Stimulated activated CD8-positive, alpha-beta memory T cell treated with anti-CD3 and anti-CD28 coated beads, Interleukin-15, amount 100 ng/mL, for 24 hours (primary cell): ENCODE measurements around the gene CALD1.

Experiments
- DNase-seq: peaks from one replicate; pipeline ENCODE4 v3.0.0-alpha.2; 2020; ENCODE audit warnings: low read depth

Gene CALD1

GRCh38 chr7:134761266-134761665, 18.2 kb upstream of the CALD1 start:
- DNase-seq = no peak

- DNase-seq = no peak
Observed at GRCh38 chr7:134763960-134764359, 15.5 kb upstream of the CALD1 start.

- DNase-seq = no peak
Observed at GRCh38 chr7:134764365-134764764, 15.1 kb upstream of the CALD1 start.

GRCh38 chr7:134766779-134767519, 12.5 kb upstream of the CALD1 start:
- no peak for DNase-seq

- no peak for DNase-seq
Observed at GRCh38 chr7:134767520-134768168, 11.8 kb upstream of the CALD1 start.

GRCh38 chr7:134768243-134768642, 11.2 kb upstream of the CALD1 start:
- DNase-seq = no peak

- no peak for DNase-seq
Observed at GRCh38 chr7:134770676-134771075, 8.8 kb upstream of the CALD1 start.

GRCh38 chr7:134771111-134771510, 8.3 kb upstream of the CALD1 start:
- no peak for DNase-seq

GRCh38 chr7:134771889-134772288, 7.5 kb upstream of the CALD1 start:
- DNase-seq = no peak

- DNase-seq = no peak
Observed at GRCh38 chr7:134772401-134772800, 7.0 kb upstream of the CALD1 start.

GRCh38 chr7:134773164-134773563, 6.3 kb upstream of the CALD1 start:
- no peak for DNase-seq

- no peak for DNase-seq
Observed at GRCh38 chr7:134774119-134774518, 5.3 kb upstream of the CALD1 start.

- DNase-seq = no peak
Observed at GRCh38 chr7:134777470-134777869, 2.0 kb upstream of the CALD1 start.

GRCh38 chr7:134777908-134778580, 1.4 kb upstream of the CALD1 start:
- no peak for DNase-seq

GRCh38 chr7:134779741-134780065, 269 bp downstream of the CALD1 start:
- DNase-seq = no peak

- no peak for DNase-seq
Observed at GRCh38 chr7:134780166-134780828, 863 bp downstream of the CALD1 start.

GRCh38 chr7:134781171-134781570, 1.7 kb downstream of the CALD1 start:
- DNase-seq = no peak

GRCh38 chr7:134782121-134782623, 2.7 kb downstream of the CALD1 start:
- DNase-seq = no peak

- no peak for DNase-seq
Observed at GRCh38 chr7:134783294-134784069, 4.0 kb downstream of the CALD1 start.

GRCh38 chr7:134784251-134785049, 5.0 kb downstream of the CALD1 start:
- DNase-seq = no peak

- DNase-seq = no peak
Observed at GRCh38 chr7:134785842-134786241, 6.4 kb downstream of the CALD1 start.
